ENCODE data around the gene FBXO36.
"Not testable (repeated sequence)": the region's sequence is repeated elsewhere in the genome, so short reads cannot be mapped to it uniquely, and the experiment has no call there.

Gene FBXO36

DNA sequence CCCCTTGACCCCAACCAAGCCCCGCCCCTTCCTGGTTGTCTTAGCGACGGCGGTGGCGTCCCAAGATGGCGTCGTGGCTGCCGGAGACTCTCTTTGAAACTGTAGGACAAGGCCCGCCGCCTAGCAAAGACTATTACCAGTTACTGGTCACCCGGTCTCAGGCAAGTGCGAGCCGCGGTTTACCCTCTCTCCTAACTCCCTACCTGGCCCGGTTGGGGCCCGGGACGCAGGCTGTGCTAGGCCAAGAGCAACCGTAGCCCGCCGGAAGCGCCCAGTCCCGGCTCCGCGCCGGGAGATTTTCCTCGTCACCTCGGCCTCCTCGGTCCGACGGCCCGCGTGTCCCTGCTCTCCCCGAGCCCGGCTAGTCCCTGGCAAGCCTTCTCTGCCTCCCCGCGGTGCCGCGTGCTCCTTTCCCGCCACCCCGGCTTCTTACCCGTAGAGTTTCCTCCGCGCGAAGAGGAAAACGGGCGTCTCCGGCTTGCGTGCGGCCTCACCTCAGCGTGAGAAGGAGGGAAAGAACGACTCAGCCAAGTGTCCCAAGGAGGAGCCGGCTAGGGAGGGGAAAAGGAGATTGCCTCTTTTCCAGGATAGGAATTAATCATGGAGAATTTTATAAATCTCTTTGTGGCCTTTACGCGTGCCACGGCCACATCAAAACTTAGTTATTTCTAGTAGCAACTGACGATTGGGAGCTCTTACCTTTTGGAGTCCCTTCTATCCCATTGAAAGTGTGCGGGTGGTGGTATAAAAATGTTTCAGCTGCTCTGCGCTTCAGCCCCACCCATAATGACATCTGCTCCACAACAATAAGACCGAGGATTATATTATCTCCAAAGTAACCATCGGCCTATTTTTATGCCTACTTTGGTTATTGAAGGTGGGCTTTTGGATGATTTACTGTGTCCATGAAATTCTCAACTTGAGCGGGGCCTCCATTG lies at the start of gene FBXO36:
FBXO36 (plus strand) TSS at position 55 of the 938 bp plus-strand sequence; CDS start at position 66, 11 bp downstream.
- peak; percentile 85 for DNase-seq (ENCODE audit: low read depth)

GRCh38 chr2:229873123-229873581 lies 49.2 kb upstream of the FBXO36 start:
- DNase-seq (ENCODE audit: low read depth): no peak

- DNase-seq (ENCODE audit: low read depth): no peak
These were observed 47.7 kb upstream of the FBXO36 start for GRCh38 chr2:229874647-229875046.

- no peak for DNase-seq (ENCODE audit: low read depth)
These were observed 46.8 kb upstream of the FBXO36 start for GRCh38 chr2:229875549-229875948.

- no peak for DNase-seq (ENCODE audit: low read depth)
These were observed 42.9 kb upstream of the FBXO36 start for GRCh38 chr2:229879191-229879950.

DNA sequence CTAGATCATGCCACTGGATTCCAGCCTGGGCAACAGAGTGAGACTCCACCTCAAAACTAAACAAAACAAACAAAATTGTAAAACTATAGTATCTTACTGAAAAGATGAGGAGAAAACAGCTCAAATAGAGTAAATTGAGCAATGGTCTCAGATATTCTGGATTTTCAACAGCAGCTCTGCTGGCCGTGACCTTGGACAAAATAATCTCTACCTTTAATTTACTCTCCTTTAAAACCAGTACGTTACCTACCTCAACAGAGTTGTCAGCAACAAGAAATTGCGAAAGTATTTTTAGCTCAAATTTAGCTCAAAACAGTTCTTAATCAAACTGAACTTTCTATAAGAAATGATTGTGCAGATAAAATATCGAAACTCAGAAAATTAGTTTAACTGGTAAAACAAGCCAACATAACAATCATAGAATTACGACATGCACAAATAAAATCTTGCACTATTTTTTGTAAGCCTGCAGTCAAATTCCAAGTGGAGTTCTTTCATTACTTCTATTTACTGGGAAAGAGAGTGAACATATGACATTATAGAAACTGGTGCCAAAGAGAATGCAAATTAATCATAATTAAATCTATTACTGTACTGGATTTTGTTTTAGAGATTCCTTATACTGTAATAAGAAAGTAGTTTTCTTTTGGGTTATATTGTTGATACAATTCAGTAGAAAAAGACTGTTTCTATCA lies 41.3 kb upstream of the FBXO36 start:
- no peak for DNase-seq (ENCODE audit: low read depth)

GRCh38 chr2:229882583-229882982 lies 39.7 kb upstream of the FBXO36 start:
- DNase-seq (ENCODE audit: low read depth): no peak

GRCh38 chr2:229884775-229885699 lies 37.3 kb upstream of the FBXO36 start:
- DNase-seq (ENCODE audit: low read depth): no peak

DNA sequence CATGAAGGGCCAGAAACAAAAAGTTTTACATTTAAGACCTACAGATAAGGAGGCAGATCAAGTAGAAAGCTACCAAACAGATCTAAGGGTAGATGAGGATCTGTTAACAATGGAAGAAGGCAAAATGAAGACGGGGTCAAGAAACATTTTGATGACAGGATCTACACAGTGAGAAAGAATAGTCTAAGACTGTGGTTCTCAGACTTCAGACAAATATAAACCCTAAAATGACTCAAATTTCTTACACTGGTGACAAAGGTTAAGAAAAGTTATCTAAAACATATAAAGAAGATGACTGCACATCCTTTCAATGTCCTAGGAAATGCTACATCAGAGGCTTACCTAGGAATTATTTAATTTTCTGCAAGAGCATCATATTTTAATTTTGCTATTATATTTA lies 34.9 kb upstream of the FBXO36 start:
- no peak for DNase-seq (ENCODE audit: low read depth)

DNA sequence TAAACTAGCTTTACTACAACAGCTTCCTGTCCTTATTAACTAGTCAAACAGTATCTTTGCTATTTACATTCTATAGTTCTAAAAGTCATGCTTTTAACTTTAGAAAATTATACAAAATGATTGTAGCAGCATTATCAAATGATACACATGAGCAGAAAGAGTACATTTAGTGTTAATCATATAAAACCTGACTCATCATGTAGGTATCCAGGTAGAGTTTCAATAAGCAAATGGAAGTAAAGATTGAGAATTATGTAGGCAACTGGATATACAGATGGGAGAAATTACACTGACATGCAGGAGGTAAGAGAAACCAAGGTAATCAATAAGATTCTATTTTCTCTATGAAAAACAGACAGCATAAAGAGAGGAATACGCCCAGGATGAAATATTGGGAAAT lies 34.3 kb upstream of the FBXO36 start:
- DNase-seq (ENCODE audit: low read depth): no peak

- DNase-seq (ENCODE audit: low read depth): no peak
These were observed 33.3 kb upstream of the FBXO36 start for GRCh38 chr2:229889023-229889422.

DNA sequence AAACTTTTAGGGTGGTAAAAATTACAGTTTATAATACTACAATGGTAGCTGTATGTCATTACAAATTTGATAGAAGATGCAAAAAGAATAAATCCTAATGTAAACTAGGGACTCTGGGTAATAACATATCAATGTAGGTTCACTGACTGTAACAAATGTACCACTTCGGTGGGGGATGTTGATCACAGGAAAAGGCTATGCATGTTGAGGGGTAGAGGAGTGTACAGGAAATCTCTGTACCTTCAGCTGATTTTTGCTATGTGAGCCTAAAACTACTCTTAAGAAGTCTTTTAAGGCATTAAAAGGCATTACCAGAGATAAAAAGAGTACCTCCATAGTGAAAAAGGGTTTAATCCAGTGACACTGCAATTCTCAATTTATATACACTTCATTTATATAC lies 25.4 kb upstream of the FBXO36 start:
- no peak for DNase-seq (ENCODE audit: low read depth)

DNA sequence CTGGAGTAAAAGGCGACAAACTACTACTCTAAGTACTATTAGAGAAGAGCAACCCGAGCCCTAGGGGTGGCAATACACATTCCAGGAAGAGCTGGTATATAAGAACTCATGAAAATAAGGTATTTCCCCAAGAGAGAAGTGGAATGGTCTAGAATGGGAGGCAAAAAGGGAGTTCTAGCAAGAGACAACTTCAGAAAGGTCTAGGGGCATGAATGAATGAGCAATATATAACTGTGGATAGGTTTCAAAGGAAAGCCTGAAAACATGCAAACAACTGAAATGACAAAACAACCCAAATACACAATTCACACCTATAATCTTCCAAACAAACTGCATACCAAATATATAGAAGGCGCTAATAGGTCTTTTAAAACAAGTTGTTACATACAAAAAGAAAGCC lies 22.7 kb upstream of the FBXO36 start:
- no peak for DNase-seq (ENCODE audit: low read depth)

DNA sequence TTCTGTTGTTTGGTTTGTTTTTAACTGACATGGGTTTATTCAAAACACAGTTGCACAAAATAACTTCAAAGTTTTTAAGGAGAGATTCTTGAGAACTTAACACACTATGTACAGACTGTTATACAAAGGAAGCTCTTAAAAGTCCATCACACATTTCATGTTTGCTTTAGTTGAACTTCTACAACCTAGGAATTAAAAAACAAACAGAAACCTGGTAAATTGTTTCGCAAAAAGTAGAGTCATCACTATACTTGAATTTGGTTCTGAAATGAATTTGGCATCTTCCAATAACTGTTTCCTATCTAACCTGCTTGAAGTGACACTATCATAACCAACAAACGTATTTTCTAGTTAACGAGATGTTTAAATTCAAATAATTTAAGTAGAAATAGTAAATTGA lies 22.3 kb upstream of the FBXO36 start:
- no peak for DNase-seq (ENCODE audit: low read depth)

DNA sequence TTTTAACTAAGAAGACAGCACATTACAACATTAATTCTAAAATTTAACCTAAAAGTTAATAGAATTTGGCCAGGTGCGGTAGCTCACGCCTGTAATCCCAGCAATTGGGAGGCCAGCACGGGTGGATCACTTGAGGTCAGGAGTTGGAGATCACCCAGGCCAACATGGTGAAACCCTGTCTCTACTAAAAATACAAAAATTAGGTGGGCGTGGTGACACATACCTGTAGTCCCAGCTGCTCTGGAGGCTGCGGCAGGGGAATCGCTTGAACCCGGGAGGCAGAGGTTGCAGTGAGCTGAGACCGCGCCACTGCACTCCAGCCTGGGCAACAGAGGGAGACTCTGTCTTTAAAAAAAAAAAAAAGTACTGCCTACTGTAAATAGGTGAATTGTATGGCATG lies 21.8 kb upstream of the FBXO36 start:
- not testable (repeated sequence) for DNase-seq (ENCODE audit: low read depth)

DNA sequence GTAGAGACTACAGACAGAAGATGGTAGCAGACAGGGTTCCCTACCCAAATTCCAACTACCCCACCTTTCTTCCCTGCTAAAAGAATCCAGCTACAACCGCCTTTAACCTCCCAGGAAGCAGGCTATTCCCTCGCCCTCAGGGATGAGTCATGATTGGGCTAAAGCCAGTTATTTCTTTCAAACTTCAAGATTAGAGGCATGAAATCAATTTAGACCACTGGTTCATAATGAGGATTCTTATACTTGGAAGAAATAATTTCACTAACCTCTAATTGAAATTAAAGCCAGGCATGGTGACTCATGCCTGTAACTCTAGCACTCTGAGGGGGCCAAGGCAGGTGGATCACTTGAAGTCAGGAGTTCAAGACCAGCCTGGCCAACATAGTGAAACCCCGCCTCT lies 20.5 kb upstream of the FBXO36 start:
- no peak for DNase-seq (ENCODE audit: low read depth)

- DNase-seq (ENCODE audit: low read depth): no peak
These were observed 19.3 kb upstream of the FBXO36 start for GRCh38 chr2:229903037-229903436.

DNA sequence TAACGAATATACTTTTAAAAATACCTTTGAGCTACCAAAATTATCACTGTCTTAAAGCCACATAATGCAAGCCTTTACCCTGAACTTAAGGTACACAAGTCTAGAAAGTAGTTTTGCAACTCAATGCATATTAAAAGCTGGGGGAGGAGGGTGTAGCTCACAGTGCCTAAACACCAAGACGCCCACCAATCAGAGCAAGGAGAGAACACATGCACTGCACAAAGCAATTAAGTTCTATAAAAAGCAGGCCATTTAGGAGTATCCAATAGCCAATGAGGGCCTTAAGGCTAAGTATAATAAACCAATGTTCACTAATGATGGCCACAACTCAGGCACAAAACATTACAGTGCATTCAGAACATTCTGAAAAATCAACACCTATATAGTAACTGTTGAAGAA lies 16.7 kb upstream of the FBXO36 start:
- no peak for DNase-seq (ENCODE audit: low read depth)

- DNase-seq (ENCODE audit: low read depth): no peak
These were observed 13.2 kb upstream of the FBXO36 start for GRCh38 chr2:229909090-229909489.

- no peak for DNase-seq (ENCODE audit: low read depth)
These were observed 12.0 kb upstream of the FBXO36 start for GRCh38 chr2:229910147-229910831.
